Esophagus squamous epithelium (tissue), 4 donors: ENCODE results near the gene SUPT3H.

Experiments used
- POLR2A ChIP-seq, 4 donors: fragments of 450-650 bp; IDR thresholded peaks; one replicate each; pipeline ENCODE4 v1.6.1; 2017; ENCODE audit warnings: antibody characterized with exemption in 4 of 4, mild to moderate bottlenecking in 4 of 4, moderate library complexity in 3 of 4
- TF ChIP-seq, protein P1 (sequence below), 6 experiments: fragments of 450-650 bp in 4 of 6; fragments of 200-600 bp in 2 of 6; sonication (generic) in 2 of 6; IDR thresholded peaks; one replicate each; pipeline ENCODE4 v1.5.1; 2016 to 2019; ENCODE audit warnings: antibody characterized with exemption in 6 of 6, mild to moderate bottlenecking in 4 of 6, moderate library complexity in 4 of 6

DNA sequence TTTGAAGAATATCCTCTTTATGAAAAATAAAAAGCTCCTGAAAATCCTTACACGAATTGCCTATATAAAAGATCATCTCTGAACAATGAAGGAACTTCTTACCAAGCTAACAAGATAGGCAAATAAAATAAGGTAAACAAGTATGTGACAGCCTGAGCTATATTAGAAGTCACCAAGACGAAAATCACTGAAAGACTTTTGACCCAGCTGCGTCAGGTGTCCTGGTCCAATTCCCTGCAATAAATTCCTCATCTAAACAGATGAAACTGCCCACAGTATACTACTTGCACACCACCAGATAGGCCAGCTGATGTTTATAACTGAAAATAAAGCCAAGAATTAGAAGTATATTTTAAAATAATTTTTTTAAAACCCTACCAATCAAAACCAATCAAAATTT is 117.0 kb downstream of the SUPT3H start:
- TF ChIP-seq POLR2A (IDR thresholded peaks at IDR 0.05) = no peak
- TF ChIP-seq, protein P1, sequence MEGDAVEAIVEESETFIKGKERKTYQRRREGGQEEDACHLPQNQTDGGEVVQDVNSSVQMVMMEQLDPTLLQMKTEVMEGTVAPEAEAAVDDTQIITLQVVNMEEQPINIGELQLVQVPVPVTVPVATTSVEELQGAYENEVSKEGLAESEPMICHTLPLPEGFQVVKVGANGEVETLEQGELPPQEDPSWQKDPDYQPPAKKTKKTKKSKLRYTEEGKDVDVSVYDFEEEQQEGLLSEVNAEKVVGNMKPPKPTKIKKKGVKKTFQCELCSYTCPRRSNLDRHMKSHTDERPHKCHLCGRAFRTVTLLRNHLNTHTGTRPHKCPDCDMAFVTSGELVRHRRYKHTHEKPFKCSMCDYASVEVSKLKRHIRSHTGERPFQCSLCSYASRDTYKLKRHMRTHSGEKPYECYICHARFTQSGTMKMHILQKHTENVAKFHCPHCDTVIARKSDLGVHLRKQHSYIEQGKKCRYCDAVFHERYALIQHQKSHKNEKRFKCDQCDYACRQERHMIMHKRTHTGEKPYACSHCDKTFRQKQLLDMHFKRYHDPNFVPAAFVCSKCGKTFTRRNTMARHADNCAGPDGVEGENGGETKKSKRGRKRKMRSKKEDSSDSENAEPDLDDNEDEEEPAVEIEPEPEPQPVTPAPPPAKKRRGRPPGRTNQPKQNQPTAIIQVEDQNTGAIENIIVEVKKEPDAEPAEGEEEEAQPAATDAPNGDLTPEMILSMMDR (IDR thresholded peaks at IDR 0.05) = no peak
